H1 (cell line): ENCODE data around the gene MAPK9. TPM values are rescaled to one million over a fixed set of nuclear protein-coding genes. Genes with fewer than 3 reads are reported as not detected.

Source experiments
- CTCF ChIA-PET: fragments of 300-600 bp; sonication (Branson Sonifier 250); formaldehyde crosslinking; loops from one replicate; lab custom pipeline; 2021; ENCODE audit not compliant: partially characterized antibody; lab: Charles Lee
- POLR2A ChIA-PET: fragments of 300-600 bp; sonication (Branson Sonifier 250); formaldehyde crosslinking; loops from one replicate; lab custom pipeline; 2021; ENCODE audit warnings: inconsistent platforms; ENCODE audit not compliant: partially characterized antibody; lab: Charles Lee
- DNase-seq, 2 experiments: peaks; one replicate each; pipeline versions ENCODE4 v3.0.0 to v3.0.0-alpha.2; 2010 to 2022; ENCODE audit warnings: low spot score in 2 of 2, low read depth in 1 of 2, mixed read lengths in 1 of 2
- FAIRE-seq: peaks from 2 replicates; lab custom pipeline; 2011; peaks lifted over from hg19 to GRCh38; lab: Jason Lieb, UNC
- H2AFZ ChIP-seq: 2 replicates; pipeline ENCODE4 v1.8.1; 2012; ENCODE audit warnings: low read length, inconsistent platforms
- H2AK5ac ChIP-seq: 2 replicates; pipeline ENCODE4 v1.6.1; 2013; ENCODE audit warnings: low read depth, low read length
- H2BK120ac ChIP-seq: replicated peaks from 2 replicates; pipeline ENCODE3; 2013; ENCODE audit warnings: low read depth, low read length, inconsistent platforms
- H2BK12ac ChIP-seq: 2 replicates; pipeline ENCODE4 v1.6.1; 2013; ENCODE audit warnings: low read depth, low read length
- H2BK15ac ChIP-seq: 2 replicates; pipeline ENCODE4 v1.6.1; 2013; ENCODE audit warnings: low read length
- H2BK20ac ChIP-seq: 2 replicates; pipeline ENCODE4 v1.6.1; 2013; ENCODE audit warnings: low read length
- H2BK5ac ChIP-seq: 2 replicates; pipeline ENCODE4 v1.6.1; 2013; ENCODE audit warnings: low read depth, low read length
- H3K14ac ChIP-seq: 2 replicates; pipeline ENCODE4 v1.6.1; 2013; ENCODE audit warnings: inconsistent platforms; ENCODE audit not compliant: insufficient read length
- H3K18ac ChIP-seq: 2 replicates; pipeline ENCODE4 v1.6.1; 2013; ENCODE audit warnings: low read length; ENCODE audit errors: extremely low read depth
- H3K23ac ChIP-seq: 2 replicates; pipeline ENCODE4 v1.6.1; 2013; ENCODE audit warnings: inconsistent platforms; ENCODE audit not compliant: insufficient read length
- H3K23me2 ChIP-seq: 2 replicates; pipeline ENCODE4 v1.6.1; 2013; ENCODE audit warnings: low read depth, low read length
- H3K27ac ChIP-seq: 2 replicates; pipeline ENCODE4 v1.6.1; 2011; ENCODE audit warnings: low read depth, low read length, inconsistent platforms
- H3K27me3 ChIP-seq, 4 experiments: replicated peaks in 1 of 4; 1 replicate in 1 of 4; 2 replicates in 3 of 4; pipeline versions ENCODE4 v1.6.1 to v1.8.1; 2011 to 2013; ENCODE audit warnings: low read length in 3 of 4, mild to moderate bottlenecking in 3 of 4, inconsistent platforms in 2 of 4, mixed read lengths in 2 of 4, moderate library complexity in 1 of 4; ENCODE audit not compliant: control insufficient read depth in 3 of 4, insufficient read depth in 3 of 4; ENCODE audit errors: extremely low read depth in 1 of 4
- H3K36me3 ChIP-seq, 4 experiments: 2 replicates each; pipeline versions ENCODE4 v1.6.1 to v1.8.1; 2011 to 2013; ENCODE audit warnings: mild to moderate bottlenecking in 4 of 4, low read length in 3 of 4, moderate library complexity in 2 of 4, control low read depth in 1 of 4, inconsistent platforms in 1 of 4; ENCODE audit not compliant: insufficient read depth in 4 of 4, control insufficient read depth in 2 of 4
- H3K4ac ChIP-seq: replicated peaks from 2 replicates; pipeline ENCODE3; 2013; ENCODE audit warnings: low read length, low read depth, mixed read lengths, inconsistent platforms; ENCODE audit not compliant: insufficient read length
- H3K4me1 ChIP-seq, 4 experiments: replicated peaks in 1 of 4; 1 replicate in 1 of 4; 2 replicates in 3 of 4; pipeline versions ENCODE4 v1.6.1 to v1.8.1; 2011 to 2013; ENCODE audit warnings: low read length in 3 of 4, inconsistent platforms in 2 of 4, mixed read lengths in 1 of 4; ENCODE audit not compliant: insufficient read depth in 4 of 4, control insufficient read depth in 3 of 4
- H3K4me2 ChIP-seq, 2 experiments: 2 replicates each; pipeline versions ENCODE4 v1.6.1 to v1.8.1; 2011 to 2013; ENCODE audit warnings: low read depth in 2 of 2, low read length in 2 of 2, control low read depth in 1 of 2, inconsistent platforms in 1 of 2, mild to moderate bottlenecking in 1 of 2; ENCODE audit not compliant: insufficient read depth in 1 of 2
- H3K4me3 ChIP-seq, 4 experiments: fragments of 200-600, 300-600 bp in 1 of 4; sonication (generic), shearing (Covaris generic), sonication (Bioruptor Twin) in 1 of 4; 2 replicates each; pipeline versions ENCODE4 v1.5.1 to v1.8.1; 2011 to 2016; ENCODE audit warnings: low read length in 4 of 4, low read depth in 3 of 4, control low read depth in 2 of 4, inconsistent platforms in 2 of 4, mild to moderate bottlenecking in 2 of 4, mixed read lengths in 1 of 4, moderate library complexity in 1 of 4; ENCODE audit not compliant: insufficient read depth in 2 of 4; ENCODE audit errors: extremely low read depth in 1 of 4
- H3K56ac ChIP-seq: replicated peaks from 2 replicates; pipeline ENCODE3; 2013; ENCODE audit warnings: low read depth, mild to moderate bottlenecking, mixed read lengths, low read length, inconsistent platforms; ENCODE audit not compliant: insufficient read length
- H3K79me1 ChIP-seq: 2 replicates; pipeline ENCODE4 v1.6.1; 2013; ENCODE audit warnings: low read depth, low read length, control low read depth
- H3K79me2 ChIP-seq, 2 experiments: 2 replicates each; pipeline versions ENCODE4 v1.6.1 to v1.8.1; 2012 to 2013; ENCODE audit warnings: low read length in 2 of 2, mild to moderate bottlenecking in 2 of 2, inconsistent platforms in 1 of 2; ENCODE audit not compliant: insufficient read depth in 2 of 2, control insufficient read depth in 1 of 2
- H3K9ac ChIP-seq, 4 experiments: replicated peaks in 1 of 4; 1 replicate in 1 of 4; 2 replicates in 3 of 4; pipeline versions ENCODE4 v1.6.1 to v1.8.1; 2011 to 2013; ENCODE audit warnings: low read depth in 3 of 4, low read length in 3 of 4, control low read depth in 2 of 4, mild to moderate bottlenecking in 2 of 4, moderate library complexity in 2 of 4, inconsistent platforms in 1 of 4; ENCODE audit errors: extremely low read depth in 1 of 4
- H3K9me3 ChIP-seq, 2 experiments: 2 replicates each; pipeline versions ENCODE4 v1.6.1 to v1.8.1; 2012 to 2013; ENCODE audit warnings: mild to moderate bottlenecking in 2 of 2, moderate library complexity in 2 of 2, control low read depth in 1 of 2, inconsistent platforms in 1 of 2, low read depth in 1 of 2, low read length in 1 of 2, mixed read lengths in 1 of 2; ENCODE audit not compliant: insufficient read depth in 2 of 2
- H4K20me1 ChIP-seq, 2 experiments: replicated peaks in 1 of 2; 2 replicates each; pipeline versions ENCODE3 to v1.8.1; 2011 to 2013; ENCODE audit warnings: inconsistent platforms in 2 of 2, low read length in 2 of 2, mild to moderate bottlenecking in 1 of 2; ENCODE audit not compliant: insufficient read depth in 2 of 2, control insufficient read depth in 1 of 2
- H4K5ac ChIP-seq: 2 replicates; pipeline ENCODE4 v1.6.1; 2013; ENCODE audit warnings: low read length, low read depth, mixed read lengths, inconsistent platforms; ENCODE audit not compliant: insufficient read length
- H4K8ac ChIP-seq: 2 replicates; pipeline ENCODE4 v1.8.0; 2013; ENCODE audit warnings: mild to moderate bottlenecking, moderate library complexity, low read length, inconsistent platforms; ENCODE audit not compliant: insufficient read depth; ENCODE audit errors: extremely low read depth
- H4K91ac ChIP-seq: replicated peaks from 2 replicates; pipeline ENCODE3; 2013; ENCODE audit warnings: low read length, mixed read lengths, inconsistent platforms; ENCODE audit not compliant: insufficient read length
- ATF2 ChIP-seq: IDR thresholded peaks from 2 replicates; pipeline ENCODE4 v1.6.1; 2012; ENCODE audit warnings: low read length, inconsistent platforms
- CEBPB ChIP-seq: IDR thresholded peaks from 2 replicates; pipeline ENCODE4 v1.6.1; 2012; ENCODE audit warnings: low read depth, low read length
- E2F6 ChIP-seq: IDR thresholded peaks from 2 replicates; pipeline ENCODE4 v1.6.1; 2012; ENCODE audit warnings: inconsistent platforms
- HDAC6 ChIP-seq: IDR thresholded peaks from one replicate; pipeline ENCODE4 v1.7.1; 2012; ENCODE audit warnings: low read depth, mild to moderate bottlenecking, inconsistent platforms, low read length, moderate library complexity
- JUN ChIP-seq: IDR thresholded peaks from 2 replicates; pipeline ENCODE4 v1.6.1; 2011; ENCODE audit warnings: low read depth, mild to moderate bottlenecking, improper control_type of control experiment, low read length
- PHF8 ChIP-seq: fragments of 200-600 bp; sonication (generic); conservative IDR thresholded peaks from 2 replicates; pipeline ENCODE4 v1.7.1; 2012; ENCODE audit warnings: low read depth, mild to moderate bottlenecking, inconsistent platforms, low read length, moderate library complexity
- POU5F1 ChIP-seq: IDR thresholded peaks from 2 replicates; pipeline ENCODE4 v1.6.1; 2011; ENCODE audit warnings: low read depth, mild to moderate bottlenecking, low read length, moderate library complexity
- RBBP5 ChIP-seq: IDR thresholded peaks from 2 replicates; pipeline ENCODE4 v1.7.1; 2012; ENCODE audit warnings: low read depth, mild to moderate bottlenecking, inconsistent platforms, low read length, moderate library complexity, borderline replicate concordance
- RNF2 ChIP-seq: fragments of 200-900, 300-1000 bp; sonication (generic); IDR thresholded peaks from 2 replicates; pipeline ENCODE4 v1.7.1; 2016; ENCODE audit warnings: borderline replicate concordance, low read depth, mild to moderate bottlenecking, antibody characterized with exemption, low read length; ENCODE audit not compliant: poor library complexity, severe bottlenecking; ENCODE audit errors: missing control alignments
- SUZ12 ChIP-seq: fragments of 200-600 bp; sonication (generic); IDR thresholded peaks from 2 replicates; pipeline ENCODE4 v1.6.1; 2012; ENCODE audit warnings: mild to moderate bottlenecking, inconsistent platforms, low read length, moderate library complexity, mixed read lengths
- WGBS, 2 experiments: shearing (Covaris generic) in 1 of 2; methylation state at CpG; one replicate each; pipeline versions ENCODE4 v1.1.6 to v1.1.7; 2013 to 2015; ENCODE audit warnings: low lambda C conversion rate in 2 of 2, mixed read lengths in 2 of 2, inconsistent platforms in 1 of 2, low coverage in 1 of 2, missing lambda C conversion rate in 1 of 2; ENCODE audit not compliant: insufficient replicate concordance in 2 of 2, insufficient coverage in 1 of 2, insufficient read length in 1 of 2; ENCODE audit errors: extremely low coverage in 1 of 2, missing lambda C conversion rate in 1 of 2; 5-methylcytosine and 5-hydroxymethylcytosine counted together
- polyA plus RNA-seq, 7 experiments: library from polyadenylated mRNA; depleted of rRNA in 3 of 7; stranded (reverse) in 5 of 7; unstranded in 2 of 7; fragments of >200 nt in 5 of 7; fragments of 200-250 nt in 2 of 7; gene quantifications; 1 replicate in 5 of 7; 2 replicates in 1 of 7; 4 replicates in 1 of 7; pipeline versions ENCODE4 v1.2.1 to v1.2.3, GENCODE V29; 2011 to 2013; ENCODE audit warnings: missing spikeins in 2 of 7, mixed read lengths in 2 of 7
- total RNA-seq: library from RNA; stranded (reverse); fragmentation: NEBNext Ultra II Directional; extraction: Animal tissue kit (Norgen Biotek cat#: 25700); gene quantifications from 2 replicates; pipeline ENCODE4 v1.2.1, GENCODE V29; 2021

The MAPK9 gene
- total and polyA plus RNA-seq, 2 of the 8 experiments (the other 6 are each of a cell fraction or from before 2014, with no cell fraction given): 22.3 to 43.7 TPM

GRCh38 chr5:180294411-180294810 is 2.5 kb upstream of the MAPK9 start:
- no peak overlapping the region for H2BK20ac ChIP-seq
- no peak overlapping the region for H3K18ac ChIP-seq
- no peak overlapping the region for H4K5ac ChIP-seq
- H2BK120ac ChIP-seq: no peak overlapping the region
- H3K23me2 ChIP-seq: peaks cover 5% of the 10 kb centered on the region; the same call in 1 of the 2 replicates
- H3K23ac ChIP-seq: no peak overlapping the region
- H3K56ac ChIP-seq: no peak overlapping the region
- H4K20me1 ChIP-seq: peaks cover 7 to 9% of the 10 kb centered on the region in 2 experiments
- H3K4me2 ChIP-seq: no peak overlapping the region
- CTCF ChIA-PET: interaction anchor here (0.7 to 9.0 kb wide), 26 partner anchors 11 to 365 kb away, joined by 3 to 88 read pairs (median 6); partner anchors contain the start of gene RASGEF1C
- no peaks in the 10 kb centered on the region for H3K9me3 ChIP-seq
- H4K8ac ChIP-seq: no peak overlapping the region
- peaks cover 7 to 16% of the 10 kb centered on the region in 2 experiments; a peak in 3 of 4 replicates for H3K79me2 ChIP-seq
- no peak overlapping the region for H3K4me3 ChIP-seq
- WGBS, 2 experiments: 95% methylated on average over 7 of the region's 7 CpGs; no CpG with 5 or more reads in 1 of the 2 experiments
- H2AK5ac ChIP-seq: no peak overlapping the region
- peaks cover 0 to 6% (median 5%) of the 10 kb centered on the region in 4 experiments; a peak in 6 of 7 replicates for H3K4me1 ChIP-seq
- no peaks in the 10 kb centered on the region for H3K27me3 ChIP-seq
- no peak overlapping the region for H3K14ac ChIP-seq
- H2BK12ac ChIP-seq: no peak overlapping the region
- H3K4ac ChIP-seq: no peak overlapping the region
- FAIRE-seq: no peak
- H4K91ac ChIP-seq: no peak overlapping the region
- H2BK15ac ChIP-seq: no peak overlapping the region
- H3K27ac ChIP-seq: no peak overlapping the region
- H3K79me1 ChIP-seq: peaks cover 6% of the 10 kb centered on the region
- H2BK5ac ChIP-seq: no peak overlapping the region
- no peak overlapping the region for H3K9ac ChIP-seq
- POLR2A ChIA-PET: interaction anchor here (0.9 to 2.7 kb wide), 10 partner anchors 9 to 200 kb away, joined by 3 to 13 read pairs (median 4); partner anchors contain the start of gene CNOT6
- H2AFZ ChIP-seq: no peak overlapping the region
- no peak for DNase-seq
- H3K36me3 ChIP-seq: no peaks in the 10 kb centered on the region
- no peak for TF ChIP-seq POU5F1
- TF ChIP-seq HDAC6: no peak
- TF ChIP-seq ATF2: no peak
- no peak for TF ChIP-seq JUN
- no peak for TF ChIP-seq PHF8
- no peak for TF ChIP-seq E2F6
- no peak for TF ChIP-seq CEBPB
- no peak for TF ChIP-seq RBBP5
- no peak for TF ChIP-seq SUZ12
- TF ChIP-seq RNF2: no peak
